GM13977 (cell line): Measurements from ENCODE around the gene SECTM1.
"Not testable (repeated sequence)": the region's sequence is repeated elsewhere in the genome, so short reads cannot be mapped to it uniquely, and the experiment has no call there.

ENCODE experiments used
- DNase-seq: peaks from one replicate; pipeline ENCODE4 v3.0.0; 2012; ENCODE audit warnings: low spot score
- in situ Hi-C: fragments of 300-500 bp; cut with MboI; formaldehyde crosslinking; loops from one replicate; pipeline ENCODE4 v1.12.0; 2022; ENCODE audit warnings: low sequenced_read_pairs, low pct_unique_long_range_greater_than_20kb, mixed read lengths, inconsistent platforms; ENCODE audit not compliant: unreplicated experiment
- TF ChIP-seq, protein P1 (sequence below): IDR thresholded peaks from 2 replicates; pipeline ENCODE4 v1.5.1; 2012; ENCODE audit warnings: mild to moderate bottlenecking, control low read depth; ENCODE audit not compliant: insufficient read depth; ENCODE audit errors: extremely low read depth, missing control alignments

SECTM1 gene

DNA sequence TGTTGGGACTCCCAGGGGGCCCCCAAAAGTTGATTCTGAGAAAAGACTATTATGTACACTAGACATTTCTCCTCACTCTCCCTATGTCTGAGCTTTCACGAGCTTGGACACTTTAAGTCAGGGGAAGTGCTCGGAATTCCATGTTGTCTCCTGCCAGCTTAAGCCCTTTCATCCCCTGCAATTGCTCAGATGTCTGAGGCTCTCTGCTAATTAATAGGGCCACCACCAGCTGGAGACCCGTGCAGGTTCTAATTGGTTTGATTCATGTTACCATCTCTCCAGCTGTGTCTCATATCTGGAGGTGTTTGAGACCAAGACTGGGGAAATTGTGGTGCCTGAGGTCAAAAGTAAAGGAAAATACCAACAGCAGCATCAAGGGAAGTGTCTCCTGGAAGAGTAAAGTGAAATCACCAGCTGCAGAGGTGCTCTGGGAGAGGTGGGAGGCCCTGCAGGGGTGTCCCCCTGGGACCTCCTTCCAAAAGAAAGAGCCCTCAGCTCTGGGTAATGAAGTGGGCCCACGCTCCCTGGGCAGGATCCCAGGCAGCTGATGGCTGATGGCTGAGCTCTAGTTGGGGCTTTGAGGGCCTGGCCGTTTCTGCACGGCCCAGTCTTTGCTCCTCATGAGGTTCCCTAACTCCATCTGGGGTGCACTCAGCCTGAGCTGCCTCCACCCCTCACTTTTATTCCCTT is 32.2 kb upstream of the SECTM1 start:
- in situ Hi-C loops: no loop called here
- TF ChIP-seq, protein P1, sequence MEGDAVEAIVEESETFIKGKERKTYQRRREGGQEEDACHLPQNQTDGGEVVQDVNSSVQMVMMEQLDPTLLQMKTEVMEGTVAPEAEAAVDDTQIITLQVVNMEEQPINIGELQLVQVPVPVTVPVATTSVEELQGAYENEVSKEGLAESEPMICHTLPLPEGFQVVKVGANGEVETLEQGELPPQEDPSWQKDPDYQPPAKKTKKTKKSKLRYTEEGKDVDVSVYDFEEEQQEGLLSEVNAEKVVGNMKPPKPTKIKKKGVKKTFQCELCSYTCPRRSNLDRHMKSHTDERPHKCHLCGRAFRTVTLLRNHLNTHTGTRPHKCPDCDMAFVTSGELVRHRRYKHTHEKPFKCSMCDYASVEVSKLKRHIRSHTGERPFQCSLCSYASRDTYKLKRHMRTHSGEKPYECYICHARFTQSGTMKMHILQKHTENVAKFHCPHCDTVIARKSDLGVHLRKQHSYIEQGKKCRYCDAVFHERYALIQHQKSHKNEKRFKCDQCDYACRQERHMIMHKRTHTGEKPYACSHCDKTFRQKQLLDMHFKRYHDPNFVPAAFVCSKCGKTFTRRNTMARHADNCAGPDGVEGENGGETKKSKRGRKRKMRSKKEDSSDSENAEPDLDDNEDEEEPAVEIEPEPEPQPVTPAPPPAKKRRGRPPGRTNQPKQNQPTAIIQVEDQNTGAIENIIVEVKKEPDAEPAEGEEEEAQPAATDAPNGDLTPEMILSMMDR: no peak
- no peak for DNase-seq

GRCh38 chr17:82361885-82362633 is 28.5 kb upstream of the SECTM1 start:
- in situ Hi-C loops: no loop called here
- no peak for DNase-seq
- TF ChIP-seq, protein P1: no peak

DNA sequence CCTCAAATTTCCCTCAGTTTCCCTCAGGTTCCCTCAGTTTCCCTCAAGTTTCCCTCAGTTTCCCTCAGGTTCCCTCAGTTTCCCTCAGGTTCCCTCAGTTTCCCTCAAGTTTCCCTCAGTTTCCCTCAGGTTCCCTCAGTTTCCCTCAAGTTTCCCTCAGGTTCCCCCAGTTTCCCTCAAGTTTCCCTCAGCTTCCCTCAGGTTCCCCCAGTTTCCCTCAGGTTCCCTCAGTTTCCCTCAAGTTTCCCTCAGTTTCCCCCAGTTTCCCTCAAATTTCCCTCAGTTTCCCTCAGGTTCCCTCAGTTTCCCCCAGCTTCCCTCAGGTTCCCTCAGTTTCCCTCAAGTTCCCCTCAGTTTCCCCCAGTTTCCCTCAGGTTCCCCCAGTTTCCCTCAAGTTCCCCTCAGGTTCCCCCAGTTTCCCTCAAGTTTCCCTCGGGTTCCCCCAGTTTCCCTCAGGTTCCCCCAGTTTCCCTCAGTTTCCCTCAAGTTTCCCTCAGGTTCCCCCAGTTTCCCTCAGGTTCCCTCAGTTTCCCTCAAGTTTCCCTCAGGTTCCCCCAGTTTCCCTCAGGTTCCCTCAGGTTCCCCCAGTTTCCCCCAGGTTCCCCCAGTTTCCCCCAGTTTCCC is 26.0 kb upstream of the SECTM1 start:
- DNase-seq: not testable (repeated sequence)
- in situ Hi-C loops: loop anchor here (10.0 kb wide), 1 partner anchor 195 kb away; no protein-coding TSS in a partner anchor

- no peak for DNase-seq
- TF ChIP-seq, protein P1: no peak
- in situ Hi-C loops: loop anchor here (10.0 kb wide), 1 partner anchor 196 kb away; no protein-coding TSS in a partner anchor
These were observed 25.1 kb upstream of the SECTM1 start, which contains the start of gene TEX19 for GRCh38 chr17:82358465-82359350. Gene TEX19, plus strand, starts transcription at chr17:82359247. Its CDS starts 2,904 bp downstream, at chr17:82362151.

- TF ChIP-seq, protein P1: no peak
- in situ Hi-C loops: loop anchor here (10.0 kb wide), 1 partner anchor 197 kb away; no protein-coding TSS in a partner anchor
- DNase-seq: no peak
These were observed 23.8 kb upstream of the SECTM1 start for GRCh38 chr17:82357394-82357793.

DNA sequence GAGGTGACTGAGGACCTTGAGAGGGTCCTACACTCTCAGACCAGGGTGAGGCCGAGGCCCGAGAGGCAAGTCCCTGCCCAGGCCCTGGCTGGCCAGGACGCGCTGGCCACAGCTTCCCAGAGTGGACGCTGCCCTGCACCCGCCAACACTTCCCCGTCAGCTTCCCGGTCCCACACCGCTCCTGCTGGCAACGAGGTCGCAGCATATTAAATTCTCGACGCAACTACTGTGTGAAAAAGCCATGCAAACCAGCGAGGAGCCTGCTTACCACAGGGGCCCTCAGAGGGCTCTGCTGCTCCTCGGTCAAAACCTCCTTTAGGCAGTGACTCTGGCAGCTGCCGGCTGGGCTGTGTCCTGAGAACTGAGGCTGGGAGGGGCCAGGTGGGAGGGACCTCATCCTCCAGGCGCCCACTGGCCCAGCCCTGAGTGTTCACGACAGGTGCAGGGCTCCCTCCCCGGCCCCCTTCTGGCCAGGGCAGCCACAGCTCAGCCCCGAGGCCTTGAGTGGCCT is 23.3 kb upstream of the SECTM1 start:
- in situ Hi-C loops: loop anchor here (10.0 kb wide), 1 partner anchor 198 kb away; no protein-coding TSS in a partner anchor
- no peak for DNase-seq
- TF ChIP-seq, protein P1: no peak
